K562 (cell line): ENCODE data around the gene PIKFYVE. TPM values are rescaled to one million over a fixed set of nuclear protein-coding genes. Genes with fewer than 3 reads are reported as not detected.

Experiments used
- CBFA2T3 ChIP-seq: fragments of 450-650 bp; IDR thresholded peaks from 2 replicates; pipeline ENCODE4 v1.6.1; 2017
- DPF2 ChIP-seq: fragments of 450-650 bp; IDR thresholded peaks from 2 replicates; pipeline ENCODE4 v1.6.1; 2016
- FOSL1 ChIP-seq: fragments of 200-800 bp; sonication (Bioruptor generic); conservative IDR thresholded peaks from 2 replicates; pipeline ENCODE4 v1.6.1; 2016; ENCODE audit warnings: missing genetic modification characterization, missing compliant biosample characterization
- JUND ChIP-seq, 2 experiments: IDR thresholded peaks; 2 replicates in 1 of 2; 3 replicates in 1 of 2; pipeline ENCODE4 v1.6.1; 2011; ENCODE audit warnings: borderline replicate concordance in 2 of 2, low read depth in 2 of 2, low read length in 2 of 2, improper control_type of control experiment in 1 of 2, missing biosample characterization in 1 of 2, missing genetic modification characterization in 1 of 2, missing genetic modification reagents in 1 of 2
- L3MBTL2 ChIP-seq: fragments of 450-650 bp; IDR thresholded peaks from 2 replicates; pipeline ENCODE4 v1.6.1; 2016; ENCODE audit warnings: mild to moderate bottlenecking, moderate library complexity
- MEIS2 ChIP-seq: fragments of 450-650 bp; IDR thresholded peaks from 2 replicates; pipeline ENCODE4 v1.6.1; 2014; ENCODE audit warnings: mild to moderate bottlenecking; ENCODE audit not compliant: partially characterized antibody
- RAD51 ChIP-seq: fragments of 450-650 bp; IDR thresholded peaks from 2 replicates; pipeline ENCODE4 v1.7.1; 2016; ENCODE audit warnings: low read depth, mild to moderate bottlenecking, borderline replicate concordance
- SIN3A ChIP-seq, 2 experiments: fragments of 150-350 bp in 1 of 2; IDR thresholded peaks; 2 replicates each; pipeline ENCODE4 v1.6.1; 2011 to 2016; ENCODE audit warnings: borderline replicate concordance in 2 of 2, low read depth in 2 of 2, low read length in 2 of 2, mild to moderate bottlenecking in 2 of 2, moderate library complexity in 2 of 2; ENCODE audit not compliant: control insufficient read depth in 1 of 2
- SMARCE1 ChIP-seq: fragments of 450-650 bp; IDR thresholded peaks from 2 replicates; pipeline ENCODE4 v1.7.1; 2016; ENCODE audit warnings: mild to moderate bottlenecking
- STAT5A ChIP-seq: IDR thresholded peaks from 2 replicates; pipeline ENCODE4 v1.6.1; 2012; ENCODE audit warnings: low read length, inconsistent platforms, borderline replicate concordance
- TEAD4 ChIP-seq, 2 experiments: sonication (generic) in 1 of 2; formaldehyde crosslinking in 1 of 2; IDR thresholded peaks; 2 replicates each; pipeline versions ENCODE4 v1.6.1 to v1.8.0; 2012 to 2022; ENCODE audit warnings: borderline replicate concordance in 1 of 2, inconsistent platforms in 1 of 2, low read length in 1 of 2, mild to moderate bottlenecking in 1 of 2, missing genetic modification reagents in 1 of 2
- ZBTB17 ChIP-seq: fragments of 450-650 bp; formaldehyde crosslinking; IDR thresholded peaks from 2 replicates; pipeline ENCODE4 v1.4.0; 2020; ENCODE audit warnings: mild to moderate bottlenecking
- polyA plus RNA-seq, 8 experiments: library from polyadenylated mRNA; depleted of rRNA in 4 of 8; stranded (reverse) in 5 of 8; unstranded in 3 of 8; fragments of >200 nt; fragmentation: Nextera tagmentation in 2 of 8; fragmentation: Illumina TruSeq in 1 of 8; extraction: Ambion mirVana in 2 of 8; extraction: Trizol in 1 of 8; gene quantifications; 2 replicates each; pipeline versions ENCODE4 v1.2.1 to v1.2.3, GENCODE V29; 2011 to 2014; ENCODE audit warnings: inconsistent platforms in 1 of 8, missing spikeins in 1 of 8
- total RNA-seq, 7 experiments: library from RNA; depleted of rRNA in 6 of 7; stranded (reverse); fragments of >200 nt in 6 of 7; fragmentation: Illumina TruSeq in 2 of 7; extraction: Trizol in 2 of 7; gene quantifications; 2 replicates each; pipeline versions ENCODE4 v1.2.1 to v1.2.3, GENCODE V29; 2011 to 2021; ENCODE audit warnings: low replicate concordance in 1 of 7
- TF ChIP-seq, protein P1 (sequence below): fragments of 450-650 bp; IDR thresholded peaks from 2 replicates; pipeline ENCODE4 v1.6.1; 2018; ENCODE audit not compliant: partially characterized antibody

PIKFYVE gene
- total and polyA plus RNA-seq, 9 of the 15 experiments (the other 6 are each of a cell fraction or from before 2014, with no cell fraction given) = 3.6 to 25.6 (median 16.7) TPM

DNA sequence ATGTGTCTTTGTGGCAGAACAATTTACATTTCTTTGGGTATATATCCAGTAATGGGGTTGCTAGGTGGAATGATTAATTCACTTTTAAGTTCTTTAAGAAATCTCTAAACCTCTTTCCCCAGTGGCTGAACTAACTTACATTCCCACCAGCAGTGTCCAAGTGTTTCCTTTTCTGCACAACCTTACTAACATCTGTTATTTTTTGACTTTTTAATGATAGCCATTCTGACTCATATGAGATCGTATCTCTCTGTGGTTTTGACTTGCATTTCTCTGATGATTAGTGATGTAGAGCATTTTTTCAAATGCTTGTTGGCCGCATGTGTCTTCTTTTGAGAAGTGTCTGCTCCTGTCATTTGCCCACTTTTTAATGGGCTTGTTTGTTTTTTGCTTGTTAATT is 97.4 kb downstream of the PIKFYVE start (continued):
- TF ChIP-seq TEAD4 (IDR thresholded peaks at IDR 0.05; ENCODE audit: low read length) = peak; percentile 25; the same call in 1 of the 2 replicates
- no peak for TF ChIP-seq TEAD4 (CRISPR knock-in tag; IDR thresholded peaks at IDR 0.05; ENCODE audit: borderline replicate concordance)
- peak; percentile 92 for TF ChIP-seq FOSL1 (tag)
- TF ChIP-seq MEIS2 = peak; percentile 62
- TF ChIP-seq ZBTB17 = no peak
- TF ChIP-seq JUND (IDR thresholded peaks at IDR 0.05; ENCODE audit: borderline replicate concordance, low read depth, low read length) = peak; percentile 65
- peak; percentile 72; the same call in 2 of the 3 replicates for TF ChIP-seq JUND (tag; IDR thresholded peaks at IDR 0.05; ENCODE audit: borderline replicate concordance, low read depth, low read length)
- no peak for TF ChIP-seq SIN3A (IDR thresholded peaks at IDR 0.05; ENCODE audit: borderline replicate concordance in 2 of 2, control insufficient read depth in 1 of 2, low read depth in 2 of 2, low read length in 2 of 2)
- TF ChIP-seq RAD51 = no peak
- TF ChIP-seq SMARCE1 = peak; percentile 84; the same call in 1 of the 2 replicates
- TF ChIP-seq STAT5A = no peak
- TF ChIP-seq, protein P1, sequence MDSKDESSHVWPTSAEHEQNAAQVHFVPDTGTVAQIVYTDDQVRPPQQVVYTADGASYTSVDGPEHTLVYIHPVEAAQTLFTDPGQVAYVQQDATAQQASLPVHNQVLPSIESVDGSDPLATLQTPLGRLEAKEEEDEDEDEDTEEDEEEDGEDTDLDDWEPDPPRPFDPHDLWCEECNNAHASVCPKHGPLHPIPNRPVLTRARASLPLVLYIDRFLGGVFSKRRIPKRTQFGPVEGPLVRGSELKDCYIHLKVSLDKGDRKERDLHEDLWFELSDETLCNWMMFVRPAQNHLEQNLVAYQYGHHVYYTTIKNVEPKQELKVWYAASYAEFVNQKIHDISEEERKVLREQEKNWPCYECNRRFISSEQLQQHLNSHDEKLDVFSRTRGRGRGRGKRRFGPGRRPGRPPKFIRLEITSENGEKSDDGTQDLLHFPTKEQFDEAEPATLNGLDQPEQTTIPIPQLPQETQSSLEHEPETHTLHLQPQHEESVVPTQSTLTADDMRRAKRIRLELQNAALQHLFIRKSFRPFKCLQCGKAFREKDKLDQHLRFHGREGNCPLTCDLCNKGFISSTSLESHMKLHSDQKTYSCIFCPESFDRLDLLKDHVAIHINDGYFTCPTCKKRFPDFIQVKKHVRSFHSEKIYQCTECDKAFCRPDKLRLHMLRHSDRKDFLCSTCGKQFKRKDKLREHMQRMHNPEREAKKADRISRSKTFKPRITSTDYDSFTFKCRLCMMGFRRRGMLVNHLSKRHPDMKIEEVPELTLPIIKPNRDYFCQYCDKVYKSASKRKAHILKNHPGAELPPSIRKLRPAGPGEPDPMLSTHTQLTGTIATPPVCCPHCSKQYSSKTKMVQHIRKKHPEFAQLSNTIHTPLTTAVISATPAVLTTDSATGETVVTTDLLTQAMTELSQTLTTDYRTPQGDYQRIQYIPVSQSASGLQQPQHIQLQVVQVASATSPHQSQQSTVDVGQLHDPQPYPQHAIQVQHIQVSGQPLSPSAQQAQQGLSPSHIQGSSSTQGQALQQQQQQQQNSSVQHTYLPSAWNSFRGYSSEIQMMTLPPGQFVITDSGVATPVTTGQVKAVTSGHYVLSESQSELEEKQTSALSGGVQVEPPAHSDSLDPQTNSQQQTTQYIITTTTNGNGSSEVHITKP = no peak
- TF ChIP-seq L3MBTL2 = 0 out of 2 replicates have a peak, but pooled peaks have one; percentile 26
- peak; percentile 66 for TF ChIP-seq DPF2
- TF ChIP-seq CBFA2T3 = 0 out of 2 replicates have a peak, but pooled peaks have one; percentile 5
